ENCODE results near the gene IRF2BP2. TPM values are rescaled to one million over a fixed set of nuclear protein-coding genes. Genes with fewer than 3 reads are reported as not detected.
"Not testable (repeated sequence)": the region's sequence is repeated elsewhere in the genome, so short reads cannot be mapped to it uniquely, and the experiment has no call there.

Gene IRF2BP2
- total RNA-seq, 2 donors from 2014 or later, result 97.3 to 176 TPM

DNA sequence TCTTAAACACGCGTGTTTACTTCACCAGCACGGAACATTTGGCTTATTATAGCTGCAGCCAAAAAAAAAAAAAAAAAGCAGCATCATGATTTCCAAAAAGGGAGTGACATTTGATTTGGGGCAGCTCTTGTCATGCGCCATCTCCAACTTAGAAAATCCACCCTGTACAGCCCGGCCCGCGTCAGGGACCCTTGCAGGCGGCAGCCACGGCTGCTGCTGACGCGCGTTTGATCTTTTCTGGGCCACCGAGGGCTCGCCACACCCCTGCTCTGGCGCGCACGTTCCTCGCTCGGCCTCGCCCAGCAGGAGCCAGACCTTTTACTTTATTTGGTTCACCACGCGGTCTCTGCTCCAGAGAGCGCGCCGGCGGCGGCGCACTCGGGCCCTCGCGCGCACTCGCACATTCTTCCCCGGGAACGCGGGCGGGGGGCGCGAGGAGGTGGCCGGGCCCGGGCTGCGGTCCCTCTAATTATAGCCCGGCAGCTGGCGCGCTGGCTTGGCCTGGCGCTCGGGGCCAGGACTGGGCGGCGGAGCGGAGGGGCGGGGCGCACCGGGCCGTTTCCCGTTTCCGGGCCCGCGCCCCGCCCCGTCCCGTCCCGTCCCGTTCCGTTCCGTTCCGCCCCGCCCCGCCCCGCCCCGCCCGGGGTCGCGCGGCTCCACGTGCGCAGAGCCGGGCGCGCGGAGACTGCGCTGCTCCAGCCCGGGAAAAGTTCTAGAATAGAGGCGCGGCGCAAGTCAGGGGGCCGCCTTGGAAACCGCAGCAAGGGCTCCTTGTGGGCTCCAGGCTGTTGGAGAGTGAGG is 10.2 kb downstream of the IRF2BP2 start:
- peak overlapping the region; percentile 73 to 82 for H3K27ac Mint-ChIP-seq
- peaks cover 22 to 23% of the 10 kb centered on the region in 2 donors for H3K36me3 Mint-ChIP-seq
- peak; percentile 78 to 79 for ATAC-seq
- peaks cover 0 to 12% of the 10 kb centered on the region in 2 donors for H3K9me3 Mint-ChIP-seq
- DNase-seq (ENCODE audit: low spot score in 2 of 2), result peak; percentile 64 to 71

DNA sequence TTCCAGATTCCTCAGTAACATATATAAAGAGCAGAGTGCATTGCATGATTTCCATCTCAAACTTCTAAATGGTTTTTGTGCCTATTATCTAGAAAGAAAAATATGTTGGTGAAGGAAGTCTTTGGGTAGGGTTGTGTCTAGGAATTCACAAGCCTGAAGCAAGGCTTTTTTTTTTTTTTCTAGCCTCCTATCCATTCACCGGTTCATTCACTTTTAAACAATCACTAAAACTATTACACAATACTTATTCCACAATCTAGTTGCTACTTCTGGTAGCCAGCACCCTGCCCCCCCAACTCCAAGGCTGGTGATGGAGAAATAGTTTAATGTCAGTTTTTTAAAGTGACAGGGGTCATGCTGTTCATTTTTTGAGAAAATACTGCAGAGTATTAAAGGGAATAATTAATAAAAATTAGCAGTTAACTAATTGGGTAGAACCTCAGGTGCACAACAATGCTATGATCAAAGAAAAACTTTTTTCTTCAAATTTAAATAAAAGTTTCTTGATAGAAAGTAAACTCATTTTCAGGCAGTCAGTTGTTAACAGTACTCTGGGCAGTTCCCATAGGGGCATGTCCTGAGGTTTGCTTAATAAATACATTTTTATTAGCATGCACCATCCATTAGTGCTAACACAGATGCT is 10.9 kb downstream of the IRF2BP2 start:
- peak overlapping the region; percentile 73 to 82 for H3K27ac Mint-ChIP-seq
- ATAC-seq (no peak), DNase-seq (ENCODE audit: low spot score in 2 of 2) (no peak)
- peaks cover 0 to 12% of the 10 kb centered on the region in 2 donors for H3K9me3 Mint-ChIP-seq
- peaks cover 16 to 17% of the 10 kb centered on the region in 2 donors for H3K36me3 Mint-ChIP-seq

GRCh38 chr1:234597894-234598293 is 12.1 kb downstream of the IRF2BP2 start:
- Mint-ChIP-seq H3K27ac (no peak overlapping the region), H3K9me3 (peaks cover 0 to 12% of the 10 kb centered on the region in 2 donors), H3K36me3 (peaks cover 10 to 11% of the 10 kb centered on the region in 2 donors)
- DNase-seq (ENCODE audit: low spot score in 2 of 2) (peak in 1 of 2 donors; percentile 44), ATAC-seq (peak in 1 of 2 donors; percentile 8)

DNA sequence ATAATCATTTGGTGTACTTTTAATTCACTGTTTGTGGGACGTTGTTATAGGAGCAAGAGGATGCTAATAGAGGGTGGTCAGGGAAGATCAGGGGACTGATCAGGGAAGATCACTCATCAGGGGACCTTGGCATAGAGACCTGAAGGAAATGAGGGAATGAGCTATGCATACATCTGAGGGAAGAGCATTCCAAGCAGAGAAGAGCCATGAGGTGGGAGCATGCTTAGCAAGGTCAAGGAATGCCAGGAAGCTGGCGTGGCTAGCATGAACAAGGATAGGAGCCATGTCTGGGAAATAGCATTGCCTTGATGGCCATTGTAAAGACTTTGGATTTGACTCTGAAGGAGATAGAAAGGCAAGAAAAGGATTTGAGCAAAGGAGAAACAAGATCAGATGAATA is 14.1 kb downstream of the IRF2BP2 start:
- H3K9me3 Mint-ChIP-seq, result peaks cover 0 to 12% of the 10 kb centered on the region in 2 donors
- H3K36me3 Mint-ChIP-seq, result peaks cover 0 to 11% of the 10 kb centered on the region in 2 donors
- DNase-seq (ENCODE audit: low spot score in 2 of 2), result no peak
- H3K27ac Mint-ChIP-seq, result no peak overlapping the region
- no peak for ATAC-seq

- DNase-seq (ENCODE audit: low spot score in 2 of 2); ATAC-seq: not testable (repeated sequence)
- H3K36me3 Mint-ChIP-seq, result peaks cover 0 to 11% of the 10 kb centered on the region in 2 donors
- H3K27ac Mint-ChIP-seq, result peak overlapping the region in 1 of 2 donors; percentile 44
- H3K9me3 Mint-ChIP-seq, result peaks cover 0 to 12% of the 10 kb centered on the region in 2 donors
Measured at GRCh38 chr1:234594575-234594974, 15.4 kb downstream of the IRF2BP2 start.

- ATAC-seq (no peak), DNase-seq (ENCODE audit: low spot score in 2 of 2) (no peak)
- Mint-ChIP-seq H3K27ac (no peak overlapping the region), H3K9me3 (peaks cover 0 to 12% of the 10 kb centered on the region in 2 donors), H3K36me3 (peaks cover 0 to 11% of the 10 kb centered on the region in 2 donors)
Measured at GRCh38 chr1:234593771-234594504, 16.0 kb downstream of the IRF2BP2 start.

DNA sequence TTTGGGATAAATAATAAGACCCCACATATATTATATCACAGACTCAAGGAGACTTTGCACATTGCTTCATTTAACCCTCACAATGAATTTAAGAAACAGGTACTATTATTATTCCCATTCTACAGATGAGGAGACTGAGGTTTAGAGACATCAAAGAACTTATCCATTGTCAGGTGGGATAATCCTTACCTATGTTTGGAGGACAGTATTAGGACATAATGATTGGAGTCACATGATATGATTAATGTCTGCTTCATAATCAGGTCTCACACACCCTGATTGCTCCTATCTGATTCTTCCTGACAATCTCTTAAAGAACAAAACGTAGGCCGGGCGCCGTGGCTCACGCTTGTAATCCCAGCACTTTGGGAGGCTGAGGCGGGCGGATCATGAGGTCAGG is 16.9 kb downstream of the IRF2BP2 start:
- no peak for DNase-seq (ENCODE audit: low spot score in 2 of 2)
- H3K9me3 Mint-ChIP-seq, result peaks cover 0 to 12% of the 10 kb centered on the region in 2 donors
- no peak for ATAC-seq
- H3K36me3 Mint-ChIP-seq, result peaks cover 0 to 11% of the 10 kb centered on the region in 2 donors
- H3K27ac Mint-ChIP-seq, result no peak overlapping the region

DNA sequence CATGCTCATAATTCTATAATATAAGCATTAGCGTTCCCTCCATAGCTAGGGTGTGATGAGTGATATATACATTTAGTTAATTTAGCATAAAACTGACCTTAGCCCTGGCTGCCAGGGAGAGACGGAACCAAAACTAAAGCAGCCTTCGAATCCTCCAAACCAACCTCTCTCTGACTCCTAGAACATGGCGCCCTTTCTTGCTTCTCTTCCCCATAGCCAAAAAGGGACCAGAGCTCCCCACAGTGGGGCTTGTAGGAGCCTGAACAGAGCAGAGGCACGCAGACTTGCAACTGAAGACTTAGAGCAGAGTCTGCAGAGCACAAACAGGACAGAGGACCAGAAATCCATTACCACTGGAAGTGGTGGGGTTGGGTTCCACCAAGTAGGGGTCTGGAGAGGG is 17.7 kb downstream of the IRF2BP2 start:
- peak overlapping the region in 1 of 2 donors; percentile 44 for H3K27ac Mint-ChIP-seq
- ATAC-seq (no peak), DNase-seq (ENCODE audit: low spot score in 2 of 2) (no peak)
- peaks cover 0 to 11% of the 10 kb centered on the region in 2 donors for H3K36me3 Mint-ChIP-seq
- peaks cover 0 to 12% of the 10 kb centered on the region in 2 donors for H3K9me3 Mint-ChIP-seq

- ATAC-seq (no peak), DNase-seq (ENCODE audit: low spot score in 2 of 2) (no peak)
- H3K27ac Mint-ChIP-seq, result no peak overlapping the region
- peaks cover 0 to 7% of the 10 kb centered on the region in 2 donors for H3K36me3 Mint-ChIP-seq
- peaks cover 0 to 7% of the 10 kb centered on the region in 2 donors for H3K9me3 Mint-ChIP-seq
Measured at GRCh38 chr1:234591131-234591530, 18.8 kb downstream of the IRF2BP2 start.

- H3K27ac Mint-ChIP-seq, result no peak overlapping the region
- H3K36me3 Mint-ChIP-seq, result no peaks in the 10 kb centered on the region
- ATAC-seq (no peak), DNase-seq (ENCODE audit: low spot score in 2 of 2) (no peak)
- H3K9me3 Mint-ChIP-seq, result no peaks in the 10 kb centered on the region
Measured at GRCh38 chr1:234589854-234590620, 19.9 kb downstream of the IRF2BP2 start.

- H3K36me3 Mint-ChIP-seq, result no peaks in the 10 kb centered on the region
- no peaks in the 10 kb centered on the region for H3K9me3 Mint-ChIP-seq
- DNase-seq (ENCODE audit: low spot score in 2 of 2) (no peak), ATAC-seq (no peak)
- no peak overlapping the region for H3K27ac Mint-ChIP-seq
Measured at GRCh38 chr1:234589064-234589800, 20.7 kb downstream of the IRF2BP2 start.

GRCh38 chr1:234588386-234588785 is 21.6 kb downstream of the IRF2BP2 start:
- Mint-ChIP-seq H3K27ac (no peak overlapping the region), H3K9me3 (no peaks in the 10 kb centered on the region), H3K36me3 (no peaks in the 10 kb centered on the region)
- DNase-seq (ENCODE audit: low spot score in 2 of 2), result no peak
- ATAC-seq, result no peak

DNA sequence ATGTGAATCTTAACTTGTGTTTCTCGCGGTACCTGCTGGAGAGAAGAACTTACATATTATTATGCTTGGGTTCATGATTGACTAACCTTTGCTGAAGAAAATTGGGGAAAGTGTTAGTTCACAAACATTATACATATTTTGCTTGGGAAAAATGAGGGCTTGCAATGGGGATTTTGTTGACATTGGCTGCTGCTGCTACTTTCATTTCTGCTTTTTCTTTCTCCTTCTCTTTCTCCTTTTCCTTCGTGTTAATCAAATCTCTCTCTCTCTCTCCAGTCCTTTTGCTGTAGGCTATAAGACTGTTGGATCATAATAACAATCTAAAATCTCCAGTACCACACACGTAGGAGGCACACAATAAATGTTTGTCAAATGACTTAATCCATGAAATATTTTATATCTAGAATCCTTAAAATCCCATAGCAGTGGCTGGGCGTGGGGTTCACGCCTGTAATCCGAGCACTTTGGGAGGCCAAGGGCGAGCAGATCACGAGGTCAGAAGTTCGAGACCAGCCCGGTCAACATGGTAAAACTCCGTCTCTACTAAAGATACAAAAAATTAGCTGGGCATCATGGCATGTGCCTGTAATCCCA is 23.0 kb downstream of the IRF2BP2 start:
- DNase-seq (ENCODE audit: low spot score in 2 of 2) (no peak), ATAC-seq (no peak)
- Mint-ChIP-seq H3K9me3 (no peaks in the 10 kb centered on the region), H3K36me3 (no peaks in the 10 kb centered on the region), H3K27ac (no peak overlapping the region)

- H3K9me3 Mint-ChIP-seq, result no peaks in the 10 kb centered on the region
- peak overlapping the region in 1 of 2 donors; percentile 5 for H3K27ac Mint-ChIP-seq
- ATAC-seq (no peak), DNase-seq (ENCODE audit: low spot score in 2 of 2) (no peak)
- no peaks in the 10 kb centered on the region for H3K36me3 Mint-ChIP-seq
Measured at GRCh38 chr1:234586304-234586703, 23.7 kb downstream of the IRF2BP2 start.

DNA sequence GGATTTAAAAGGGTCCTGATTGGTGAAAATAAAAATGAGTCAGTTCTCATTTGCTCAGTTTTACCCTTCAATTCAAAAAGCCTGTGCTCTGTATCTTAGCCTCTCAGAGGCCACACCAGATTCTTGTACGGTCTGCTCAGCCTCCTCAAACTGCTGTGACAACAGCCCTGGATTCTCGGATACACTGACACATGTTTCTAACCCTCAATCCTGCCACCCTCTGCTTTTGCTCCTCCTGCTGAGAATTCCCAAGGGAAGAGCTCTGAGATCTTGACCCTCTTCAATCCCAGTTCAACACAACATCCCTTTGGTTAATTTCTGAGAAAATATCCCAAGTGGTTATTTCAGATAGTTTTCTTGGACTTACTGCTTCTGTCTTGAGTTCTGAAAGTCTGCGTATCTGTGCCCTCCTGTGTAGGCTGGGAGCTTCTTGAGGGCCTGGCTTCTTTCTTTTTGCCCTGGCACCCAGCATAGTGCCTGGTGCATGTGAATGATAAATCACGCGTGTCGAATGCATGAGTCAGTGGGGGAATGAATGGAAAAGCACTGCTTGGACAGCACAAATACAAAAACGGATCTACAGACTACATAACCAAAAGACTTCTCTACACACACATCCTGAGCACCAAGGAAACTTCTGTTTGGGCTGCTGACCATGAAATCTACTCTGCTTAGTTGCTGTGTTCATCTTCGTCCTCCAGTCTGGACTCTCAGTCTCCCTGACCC is 24.5 kb downstream of the IRF2BP2 start:
- Mint-ChIP-seq H3K9me3 (no peaks in the 10 kb centered on the region), H3K36me3 (no peaks in the 10 kb centered on the region), H3K27ac (peak overlapping the region in 1 of 2 donors; percentile 5)
- ATAC-seq (no peak), DNase-seq (ENCODE audit: low spot score in 2 of 2) (no peak)
